HepG2 (cell line): ENCODE measurements around the gene UBE2B. TPM values are rescaled to one million over a fixed set of nuclear protein-coding genes. Genes with fewer than 3 reads are reported as not detected.

Experiments
- HIVEP1 ChIP-seq: sonication (generic); formaldehyde crosslinking; IDR thresholded peaks from 2 replicates; pipeline ENCODE4 v1.4.0; 2020; ENCODE audit warnings: mild to moderate bottlenecking, missing genetic modification reagents
- JDP2 ChIP-seq: sonication (generic); formaldehyde crosslinking; IDR thresholded peaks from 2 replicates; pipeline ENCODE4 v1.8.1; 2022; ENCODE audit warnings: missing genetic modification reagents, borderline replicate concordance
- MAZ ChIP-seq, 2 experiments: sonication (generic) in 1 of 2; formaldehyde crosslinking in 1 of 2; IDR thresholded peaks; 2 replicates each; pipeline versions ENCODE4 v1.5.0 to v1.6.1; 2012 to 2020; ENCODE audit warnings: low read depth in 2 of 2, mild to moderate bottlenecking in 2 of 2, borderline replicate concordance in 1 of 2, improper control_type of control experiment in 1 of 2, low read length in 1 of 2, missing genetic modification reagents in 1 of 2, moderate library complexity in 1 of 2
- NR1H2 ChIP-seq: sonication (generic); formaldehyde crosslinking; IDR thresholded peaks from 2 replicates; pipeline ENCODE4 v1.8.1; 2022; ENCODE audit warnings: low read depth, missing genetic modification reagents, borderline replicate concordance
- ONECUT2 ChIP-seq: sonication (generic); formaldehyde crosslinking; IDR thresholded peaks from 2 replicates; pipeline ENCODE4 v1.4.0; 2020; ENCODE audit warnings: missing genetic modification reagents
- SATB2 ChIP-seq: sonication (generic); formaldehyde crosslinking; IDR thresholded peaks from 2 replicates; pipeline ENCODE4 v1.5.0; 2020; ENCODE audit warnings: missing genetic modification reagents
- TRAFD1 ChIP-seq: sonication (generic); formaldehyde crosslinking; IDR thresholded peaks from 2 replicates; pipeline ENCODE4 v1.5.1; 2020; ENCODE audit warnings: missing genetic modification reagents, mild to moderate bottlenecking, borderline replicate concordance
- ZBTB34 ChIP-seq: sonication (generic); formaldehyde crosslinking; IDR thresholded peaks from 2 replicates; pipeline ENCODE4 v1.8.0; 2022; ENCODE audit warnings: mild to moderate bottlenecking, missing genetic modification reagents
- ZBTB42 ChIP-seq: sonication (generic); formaldehyde crosslinking; IDR thresholded peaks from 2 replicates; pipeline ENCODE4 v1.5.0; 2020; ENCODE audit warnings: mild to moderate bottlenecking, missing genetic modification reagents
- ZC3H4 ChIP-seq: sonication (generic); formaldehyde crosslinking; IDR thresholded peaks from 2 replicates; pipeline ENCODE4 v1.4.0; 2020; ENCODE audit warnings: missing genetic modification reagents, borderline replicate concordance
- ZNF17 ChIP-seq: sonication (generic); formaldehyde crosslinking; IDR thresholded peaks from 2 replicates; pipeline ENCODE4 v1.5.0; 2020; ENCODE audit warnings: mild to moderate bottlenecking, missing genetic modification reagents
- ZNF292 ChIP-seq: sonication (generic); formaldehyde crosslinking; IDR thresholded peaks from 2 replicates; pipeline ENCODE4 v1.8.1; 2022; ENCODE audit warnings: mild to moderate bottlenecking, low read depth, missing genetic modification reagents, borderline replicate concordance
- ZNF407 ChIP-seq: sonication (generic); formaldehyde crosslinking; IDR thresholded peaks from one replicate; pipeline ENCODE4 v1.5.1; 2020; ENCODE audit warnings: mild to moderate bottlenecking, missing genetic modification reagents; ENCODE audit errors: not compliant biosample characterization
- ZNF430 ChIP-seq: sonication (generic); formaldehyde crosslinking; IDR thresholded peaks from 2 replicates; pipeline ENCODE4 v1.9.0; 2021; ENCODE audit warnings: mild to moderate bottlenecking, missing genetic modification reagents
- polyA plus RNA-seq, 8 experiments: library from polyadenylated mRNA; depleted of rRNA in 3 of 8; stranded (reverse) in 7 of 8; unstranded in 1 of 8; fragments of >200 nt; fragmentation: Illumina TruSeq in 4 of 8; extraction: Trizol in 4 of 8; gene quantifications; 2 replicates each; pipeline versions ENCODE4 v1.2.1 to v1.2.3, GENCODE V29; 2011 to 2016; ENCODE audit warnings: low read depth in 4 of 8, missing spikeins in 1 of 8, mixed read lengths in 1 of 8; ENCODE audit not compliant: insufficient read depth in 1 of 8
- total RNA-seq, 5 experiments: library from RNA; depleted of rRNA; stranded (reverse); fragments of >200 nt; fragmentation: Illumina TruSeq; extraction: Trizol; gene quantifications; 2 replicates each; pipeline ENCODE4 v1.2.3, GENCODE V29; 2016; ENCODE audit warnings: low read depth in 1 of 5

Gene UBE2B
- total and polyA plus RNA-seq, 2 of the 13 experiments (the other 11 are each of a cell fraction or from before 2014, with no cell fraction given): 25.2 to 56.0 TPM

- TF ChIP-seq ZNF407 (CRISPR knock-in tag) (no peak), JDP2 (no peak), ZNF292 (CRISPR knock-in tag) (no peak), ZC3H4 (CRISPR knock-in tag) (no peak), ZBTB34 (CRISPR knock-in tag) (no peak), TRAFD1 (CRISPR knock-in tag) (no peak), NR1H2 (CRISPR knock-in tag) (no peak), ZNF17 (no peak), ZNF430 (peak; percentile 16; the same call in 1 of the 2 replicates), SATB2 (CRISPR knock-in tag) (peak; percentile 77; the same call in 1 of the 2 replicates), MAZ (IDR thresholded peaks at IDR 0.05; ENCODE audit: borderline replicate concordance, low read depth, low read length) (peak; percentile 70; the same call in 1 of the 2 replicates), MAZ (CRISPR knock-in tag; IDR thresholded peaks at IDR 0.05; ENCODE audit: low read depth) (peak; percentile 79), HIVEP1 (CRISPR knock-in tag) (peak; percentile 45; the same call in 1 of the 2 replicates), ZBTB42 (CRISPR knock-in tag) (peak; percentile 31; the same call in 1 of the 2 replicates), ONECUT2 (CRISPR knock-in tag) (peak; percentile 75)
Observed at GRCh38 chr5:134370871-134371833, at the start of gene UBE2B (continued).
